HG03558 (cell line): ENCODE results near the gene RNF41.
A peak's percentile ranks its signal among the peaks of the same experiment; 100 is the strongest.

ENCODE experiments used
- ATAC-seq: cut with Tn5 transposase; IDR thresholded peaks from one replicate; pipeline ENCODE4 v1.9.1; 2021; ENCODE audit warnings: moderate number of reproducible peaks; ENCODE audit not compliant: unreplicated experiment; ENCODE audit errors: extremely low read depth

Gene RNF41

GRCh38 chr12:56247923-56248322 lies 26.2 kb upstream of the RNF41 start:
- no peak for ATAC-seq

GRCh38 chr12:56244494-56244893 lies 22.8 kb upstream of the RNF41 start:
- ATAC-seq, result no peak

DNA sequence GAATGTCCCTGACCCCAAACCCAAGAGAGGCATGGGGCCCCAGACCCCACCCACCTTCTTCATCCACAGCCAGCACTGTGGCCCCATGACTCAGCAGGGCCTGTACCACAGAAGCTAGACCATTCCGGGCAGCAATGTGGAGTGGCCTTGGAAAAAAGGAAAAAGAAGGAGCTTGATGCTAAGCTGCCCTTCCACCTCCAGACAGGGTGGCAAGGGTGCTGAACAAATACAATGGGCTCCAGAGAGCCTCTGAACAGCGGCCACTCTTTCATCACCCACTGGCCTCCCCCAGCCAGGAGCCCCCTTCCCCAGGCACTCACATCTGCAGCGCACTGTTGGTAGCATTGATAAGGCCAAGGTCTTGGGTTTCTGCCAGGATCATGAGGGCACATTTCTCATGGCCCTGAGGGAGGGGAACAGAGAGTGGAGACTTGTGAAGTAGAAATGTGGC lies 22.0 kb upstream of the RNF41 start:
- no peak for ATAC-seq

DNA sequence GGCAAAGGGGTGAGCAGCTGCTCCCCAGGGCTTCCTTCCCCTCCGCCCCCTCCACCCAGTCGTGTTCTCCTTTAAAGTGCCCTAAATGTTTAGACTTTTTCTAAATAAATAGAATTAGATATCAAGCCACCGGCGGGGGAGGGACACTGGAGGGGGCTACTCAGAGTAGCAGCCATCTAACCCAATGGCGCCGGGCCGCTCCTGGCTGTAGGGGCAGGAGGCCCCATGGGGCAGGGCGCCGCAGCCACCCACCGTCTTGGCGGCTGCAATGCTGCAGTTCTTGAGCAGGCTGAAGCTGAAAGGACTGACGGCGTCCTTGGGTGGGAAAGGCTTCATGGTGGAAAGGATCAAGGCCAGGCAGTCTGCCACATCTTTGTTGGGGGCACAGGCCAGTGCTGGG lies 21.3 kb upstream of the RNF41 start:
- ATAC-seq, result no peak

DNA sequence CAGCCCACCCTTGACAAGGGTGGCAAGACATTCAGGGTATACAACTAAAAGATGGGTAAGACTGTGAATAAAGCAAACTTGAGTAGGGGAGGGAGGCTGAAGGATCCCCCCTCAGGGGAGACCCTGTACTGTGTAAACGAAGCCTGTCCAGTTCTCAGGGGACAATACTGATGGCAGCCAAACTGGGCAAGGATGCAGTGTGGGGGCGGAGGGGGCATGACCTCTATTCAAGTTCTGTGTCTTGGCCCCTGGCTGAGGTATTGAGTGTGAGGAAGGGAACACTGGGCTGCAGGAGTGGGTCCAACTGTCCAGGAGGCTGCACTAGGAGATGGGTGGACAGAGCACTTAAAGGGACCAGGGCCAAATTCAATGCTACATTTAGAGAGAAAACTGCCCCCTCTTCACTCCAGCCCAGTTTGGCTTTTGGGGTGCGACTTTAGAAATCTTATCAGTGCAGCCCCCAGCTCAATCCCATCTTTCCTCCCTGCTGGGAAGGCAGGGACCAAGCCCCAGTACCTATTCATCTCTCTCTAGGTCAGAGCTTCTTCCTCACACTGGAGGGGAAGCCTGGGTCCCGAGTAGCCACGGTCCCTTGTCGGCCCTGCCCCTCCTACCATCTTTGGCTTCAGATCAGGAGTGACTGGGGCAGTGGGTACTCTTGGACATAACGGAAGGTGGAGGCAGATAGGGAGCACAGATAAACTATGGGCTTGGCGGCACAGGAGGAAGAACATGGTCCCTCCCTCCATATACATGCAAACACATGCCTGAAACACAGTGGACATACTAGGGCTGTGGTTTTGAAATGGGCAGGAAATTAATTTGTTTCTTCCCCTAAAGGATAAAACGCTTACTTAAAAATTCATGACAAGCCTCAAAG lies 19.9 kb upstream of the RNF41 start:
- no peak for ATAC-seq

DNA sequence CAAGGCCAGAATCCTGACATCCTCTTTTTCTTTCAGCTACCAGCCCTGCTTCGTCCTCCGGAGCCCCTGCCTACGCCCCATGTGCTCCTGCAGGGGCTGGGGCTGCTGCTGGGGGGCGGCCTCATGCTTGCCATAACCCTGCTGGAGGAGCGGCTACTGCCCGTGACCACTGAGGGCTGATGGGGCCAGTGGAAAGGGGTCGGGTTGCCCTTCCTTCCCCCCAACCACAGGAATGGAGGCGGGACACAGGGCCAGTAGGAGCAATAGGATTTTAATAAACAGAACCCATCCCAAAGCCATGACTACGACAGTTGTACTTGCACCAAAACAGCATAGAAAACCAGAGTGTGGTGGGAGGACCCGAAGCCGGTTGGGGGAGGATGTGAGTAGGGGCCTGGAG lies 15.8 kb upstream of the RNF41 start:
- no peak for ATAC-seq

DNA sequence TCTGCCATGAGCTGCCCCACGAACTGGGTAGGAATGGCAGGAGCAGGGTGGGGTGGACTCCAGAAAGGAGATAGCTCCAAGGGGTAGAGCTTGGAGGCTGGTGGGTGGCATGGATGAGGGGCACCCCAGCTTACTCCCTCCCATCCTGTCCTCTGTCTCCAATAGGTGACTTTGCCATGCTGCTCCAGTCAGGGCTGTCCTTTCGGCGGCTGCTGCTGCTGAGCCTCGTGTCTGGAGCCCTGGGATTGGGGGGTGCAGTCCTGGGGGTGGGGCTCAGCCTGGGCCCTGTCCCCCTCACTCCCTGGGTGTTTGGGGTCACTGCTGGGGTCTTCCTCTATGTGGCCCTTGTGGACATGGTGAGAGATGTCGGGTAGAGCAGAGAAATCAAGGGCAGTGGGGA lies 15.3 kb upstream of the RNF41 start:
- ATAC-seq, result no peak

DNA sequence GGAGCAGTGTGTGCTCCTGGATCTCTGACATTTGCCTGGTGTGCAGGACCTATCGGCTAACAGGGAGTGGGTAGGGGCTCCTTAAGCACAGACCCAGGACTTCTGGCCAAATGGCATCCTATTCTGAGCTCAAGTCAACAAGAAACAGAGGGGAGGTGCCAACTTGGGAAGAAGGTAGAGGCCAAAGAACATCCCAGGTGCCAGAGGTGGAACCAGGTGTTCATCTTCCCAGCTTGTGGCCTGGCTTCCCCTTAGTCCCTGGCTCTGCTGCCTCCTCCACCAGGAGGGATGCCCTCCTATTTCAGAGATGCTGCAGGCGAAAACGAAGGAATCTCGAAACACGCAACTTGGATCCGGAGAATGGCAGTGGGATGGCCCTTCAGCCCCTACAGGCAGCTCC lies 14.4 kb upstream of the RNF41 start:
- no peak for ATAC-seq

- no peak for ATAC-seq
Observed at GRCh38 chr12:56234746-56235436, 13.2 kb upstream of the RNF41 start.

DNA sequence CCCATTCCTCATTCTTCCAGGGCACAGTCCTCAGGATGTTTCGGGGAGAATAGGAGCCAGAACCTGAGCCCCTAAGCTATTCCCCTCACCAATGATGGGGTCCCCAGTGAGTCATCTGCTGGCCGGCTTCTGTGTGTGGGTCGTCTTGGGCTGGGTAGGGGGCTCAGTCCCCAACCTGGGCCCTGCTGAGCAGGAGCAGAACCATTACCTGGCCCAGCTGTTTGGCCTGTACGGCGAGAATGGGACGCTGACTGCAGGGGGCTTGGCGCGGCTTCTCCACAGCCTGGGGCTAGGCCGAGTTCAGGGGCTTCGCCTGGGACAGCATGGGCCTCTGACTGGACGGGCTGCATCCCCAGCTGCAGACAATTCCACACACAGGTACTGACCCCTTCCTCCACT lies 9.5 kb upstream of the RNF41 start:
- no peak for ATAC-seq

- no peak for ATAC-seq
Observed at GRCh38 chr12:56230432-56231183, 8.9 kb upstream of the RNF41 start.

DNA sequence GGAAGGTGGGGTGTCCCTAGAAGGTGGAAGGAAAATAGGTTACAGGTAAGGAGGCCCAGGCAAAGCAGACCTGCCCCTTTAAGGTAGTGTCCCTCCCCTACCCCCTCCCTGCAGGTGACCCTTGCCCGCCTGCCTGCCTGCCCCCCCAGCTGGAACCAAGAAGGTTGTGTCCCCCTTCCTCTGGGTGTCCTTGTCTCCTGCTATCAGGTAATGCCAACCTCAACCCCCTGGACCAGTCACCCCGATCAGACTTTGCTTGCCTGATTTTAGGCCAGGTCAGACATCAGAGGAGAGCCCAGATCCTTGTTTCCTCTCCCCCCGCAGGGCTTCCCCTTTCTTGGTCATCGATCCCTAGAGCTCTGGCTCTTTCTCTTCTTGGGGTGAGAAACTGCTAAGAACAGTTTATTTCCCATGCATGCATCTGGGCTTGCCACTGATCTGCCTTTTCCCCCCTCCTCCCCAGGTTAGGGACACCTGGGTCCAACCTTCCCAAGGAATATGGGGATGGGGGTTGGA lies 8.3 kb upstream of the RNF41 start, which contains the start of gene SLC39A5:
TSS of gene SLC39A5 (plus strand) at position 136 of the 516 bp plus-strand sequence. CDS start 1,224 bp downstream, outside the sequence.
- no peak for ATAC-seq

DNA sequence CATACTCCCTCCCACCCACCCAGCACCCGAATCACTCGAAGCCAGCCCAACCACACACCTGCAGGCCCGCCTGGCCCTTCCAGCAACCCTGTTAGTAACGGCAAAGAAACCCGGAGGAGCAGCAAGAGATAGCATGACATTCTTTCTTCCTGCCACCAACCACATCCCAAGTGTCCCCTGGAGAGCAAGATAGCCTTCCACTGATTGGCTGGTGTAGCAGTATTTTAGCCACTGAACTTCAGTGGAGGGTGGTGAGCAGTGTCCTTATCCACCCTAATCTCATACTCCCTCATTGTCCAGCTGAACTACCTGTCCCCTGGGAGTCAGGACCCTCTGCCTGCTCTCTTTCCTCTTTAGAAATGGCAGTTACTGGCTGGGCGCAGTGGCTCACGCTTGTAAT lies 7.4 kb upstream of the RNF41 start:
- no peak for ATAC-seq

- no peak for ATAC-seq
Observed at GRCh38 chr12:56224954-56225353, 3.2 kb upstream of the RNF41 start.

- peak; percentile 53 for ATAC-seq
Observed at GRCh38 chr12:56224102-56224701, 2.5 kb upstream of the RNF41 start, which contains the start of gene NABP2. Gene NABP2 (plus strand): TSS chr12:56224342. CDS start chr12:56224857, 515 bp downstream.

- ATAC-seq, result no peak
Observed at GRCh38 chr12:56223571-56224101, 1.9 kb upstream of the RNF41 start.

DNA sequence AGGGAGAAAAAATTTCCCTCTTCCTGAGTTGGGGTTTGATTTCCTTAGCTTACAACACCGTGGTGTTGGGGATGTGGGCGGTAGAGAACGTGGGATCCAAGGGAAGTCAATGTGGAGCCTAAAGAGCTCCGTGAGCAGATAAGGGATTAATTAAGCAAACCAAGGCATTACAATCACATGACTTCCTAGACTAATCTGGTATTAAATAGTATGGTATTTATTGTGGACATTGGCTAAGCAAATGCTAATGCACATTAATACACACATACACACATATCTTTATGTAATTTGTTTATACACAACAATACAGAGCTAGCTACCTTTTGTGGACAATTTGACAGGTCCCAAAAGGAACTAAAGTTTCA lies 791 bp upstream of the RNF41 start:
- ATAC-seq, result no peak

- no peak for ATAC-seq
Observed at GRCh38 chr12:56221232-56221756, 428 bp downstream of the RNF41 start.

DNA sequence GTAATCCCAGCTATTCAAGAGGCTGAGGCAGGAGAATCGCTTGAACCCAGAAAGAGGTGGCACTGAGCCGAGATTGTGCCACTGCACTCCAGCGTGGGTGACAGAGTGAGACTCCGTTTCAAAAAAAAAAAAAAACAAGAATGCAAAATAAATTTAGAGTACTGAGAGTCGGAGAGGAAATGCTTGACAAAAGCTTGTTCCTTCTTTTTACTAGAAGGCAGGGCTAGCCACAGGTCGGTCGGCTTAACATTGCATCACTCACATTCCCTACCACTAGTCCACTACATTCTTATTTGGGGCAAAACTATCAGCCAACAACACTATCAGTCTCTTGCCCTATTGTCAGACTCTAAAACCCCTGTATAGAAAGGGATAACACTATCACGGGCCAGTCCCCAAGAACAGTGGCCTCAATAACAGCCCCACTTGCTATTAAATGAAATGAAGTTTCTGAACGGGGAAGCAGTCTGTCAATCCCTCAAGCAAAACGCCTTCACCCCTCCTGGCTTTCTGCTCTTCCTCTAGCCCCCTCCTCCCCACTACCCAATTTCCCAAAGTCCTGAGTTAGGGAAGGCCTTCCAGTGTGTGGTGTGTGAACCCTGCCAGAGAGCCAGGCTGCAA lies 1.0 kb downstream of the RNF41 start:
- ATAC-seq, result no peak
